H1 (cell line): ENCODE results near the gene ISCA2. TPM values are rescaled to one million over a fixed set of nuclear protein-coding genes. Genes with fewer than 3 reads are reported as not detected.

Experiments
- ATF2 ChIP-seq: IDR thresholded peaks from 2 replicates; pipeline ENCODE4 v1.6.1; 2012; ENCODE audit warnings: low read length, inconsistent platforms
- CHD7 ChIP-seq: fragments of 300-600 bp; sonication (generic); IDR thresholded peaks from 2 replicates; pipeline ENCODE4 v1.7.1; 2012; ENCODE audit warnings: low read length, moderate library complexity, mild to moderate bottlenecking, inconsistent platforms; ENCODE audit not compliant: insufficient replicate concordance
- polyA plus RNA-seq, 7 experiments: library from polyadenylated mRNA; depleted of rRNA in 3 of 7; stranded (reverse) in 5 of 7; unstranded in 2 of 7; fragments of >200 nt in 5 of 7; fragments of 200-250 nt in 2 of 7; gene quantifications; 1 replicate in 5 of 7; 2 replicates in 1 of 7; 4 replicates in 1 of 7; pipeline versions ENCODE4 v1.2.1 to v1.2.3, GENCODE V29; 2011 to 2013; ENCODE audit warnings: missing spikeins in 2 of 7, mixed read lengths in 2 of 7
- total RNA-seq: library from RNA; stranded (reverse); fragmentation: NEBNext Ultra II Directional; extraction: Animal tissue kit (Norgen Biotek cat#: 25700); gene quantifications from 2 replicates; pipeline ENCODE4 v1.2.1, GENCODE V29; 2021

ISCA2 gene
- total and polyA plus RNA-seq, 2 of the 8 experiments (the other 6 are each of a cell fraction or from before 2014, with no cell fraction given): 43.5 to 78.6 TPM

GRCh38 chr14:74527736-74528280, 34.2 kb downstream of the ISCA2 start (continued):
- no peak for TF ChIP-seq CHD7
- TF ChIP-seq ATF2: no peak
